Psoas muscle (tissue), 8 donors: ENCODE measurements around the gene CIAO2B. TPM values are rescaled to one million over a fixed set of nuclear protein-coding genes. Genes with fewer than 3 reads are reported as not detected.
"Not testable (repeated sequence)": the region's sequence is repeated elsewhere in the genome, so short reads cannot be mapped to it uniquely, and the experiment has no call there.

Experiments used
- ATAC-seq, 4 donors: fragments of 200-7000 bp; cut with Tn5 transposase; one replicate each; pipeline ENCODE4 v1.9.1; 2020; ENCODE audit warnings: moderate library complexity in 3 of 4, mild to moderate bottlenecking in 2 of 4
- DNase-seq, 2 donors: peaks; one replicate each; pipeline ENCODE4 v3.0.0-alpha.2; 2020
- H3K27ac ChIP-seq: fragments of 200-600 bp; one replicate; pipeline ENCODE4 v1.8.0; 2022
- H3K27me3 ChIP-seq, 3 donors: fragments of 200-600 bp in 1 of 3; one replicate each; pipeline versions ENCODE4 v1.6.1 to v1.8.0; 2013 to 2022; ENCODE audit warnings: low read length in 2 of 3, mild to moderate bottlenecking in 2 of 3, moderate library complexity in 1 of 3; ENCODE audit not compliant: insufficient read depth in 3 of 3
- H3K36me3 ChIP-seq, 2 donors: fragments of 200-600 bp in 1 of 2; one replicate each; pipeline versions ENCODE4 v1.6.1 to v1.8.0; 2013 to 2022; ENCODE audit warnings: low read depth in 1 of 2, mild to moderate bottlenecking in 1 of 2, moderate library complexity in 1 of 2; ENCODE audit not compliant: insufficient read depth in 1 of 2
- H3K4me1 ChIP-seq: fragments of 200-600 bp; one replicate; pipeline ENCODE4 v1.8.0; 2022
- H3K4me3 ChIP-seq: fragments of 200-600 bp; one replicate; pipeline ENCODE4 v1.8.0; 2022; ENCODE audit warnings: mild to moderate bottlenecking
- H3K9me3 ChIP-seq: fragments of 200-600 bp; one replicate; pipeline ENCODE4 v1.8.0; 2022
- CTCF ChIP-seq: fragments of 200-600 bp; IDR thresholded peaks from one replicate; pipeline ENCODE4 v1.8.0; 2022; ENCODE audit warnings: antibody characterized with exemption
- WGBS, 3 donors: extraction: QIAGEN DNeasy Blood & Tissue Kit; methylation state at CpG; one replicate each; pipeline versions ENCODE4 v1.1.6 to v1.1.7; 2013; 5-methylcytosine and 5-hydroxymethylcytosine counted together
- intact Hi-C, 2 donors: fragments of 100-400 bp; cut with DNase I; formaldehyde crosslinking; loops; one replicate each; pipeline versions ENCODE4 v1.11.0 to v1.14.2; 2022
- polyA plus RNA-seq, 3 donors: library from polyadenylated mRNA; stranded (reverse); fragments of 200-250 nt; gene quantifications; one replicate each; pipeline ENCODE4 v1.2.3, GENCODE V29; 2013
- total RNA-seq, 4 donors: library from RNA; stranded (reverse); fragmentation: NEBNext Ultra II Directional in 2 of 4; extraction: Animal tissue kit (Norgen Biotek cat#: 25700) in 2 of 4; gene quantifications; one replicate each; pipeline versions ENCODE4 v1.2.1 to v1.2.4, GENCODE V29; 2021 to 2023
- donor health status: healthy with polysubstance abuse.
- donor health status: DM: no; HTN: no; CAD: no; lungs with moderate emphysema.
- donor health status: Bipolar disorder and iron deficiency.
- donor health status: healthy.
- donor health status: DM: yes; HTN: yes; CAD: no.
- donor health status: DM: no; HTN: no; CAD: no.
- donor health status: DM: no; HTN: no; CAD: no.
- donor health status: DM: yes; HTN: yes; CAD: no.

CIAO2B gene
- total and polyA plus RNA-seq, 7 donors = 145 to 818 (median 346) TPM

- WGBS, 3 donors = 78 to 84% (median 80%) methylated on average over 7 of the region's 7 CpGs
- Histone ChIP-seq H3K27ac (no peak overlapping the region), H3K4me3 (no peak overlapping the region), H3K27me3 (no peaks in the 10 kb centered on the region), H3K36me3 (peaks cover 0 to 44% of the 10 kb centered on the region in 2 donors), H3K9me3 (no peaks in the 10 kb centered on the region), H3K4me1 (peaks cover 13% of the 10 kb centered on the region)
- peak in 1 of 2 donors; percentile 11 for DNase-seq
- TF ChIP-seq CTCF = no peak
- intact Hi-C loops = loop anchor here in 1 of 2 donors (10.0 kb wide), 1 partner anchor 64 kb away; no protein-coding TSS in a partner anchor
- no peak for ATAC-seq
These were observed 24.9 kb upstream of the CIAO2B start for GRCh38 chr16:66958857-66959703.

GRCh38 chr16:66956154-66956457, 21.9 kb upstream of the CIAO2B start:
- peaks cover 25% of the 10 kb centered on the region for H3K4me1 ChIP-seq
- not testable (repeated sequence) for DNase-seq, H3K4me3 ChIP-seq, H3K9me3 ChIP-seq, ATAC-seq, H3K27me3 ChIP-seq, H3K27ac ChIP-seq
- WGBS, 3 donors = 80 to 91% (median 82%) methylated on average over 1 of the region's 1 CpG
- H3K36me3 ChIP-seq = peaks cover 0 to 14% of the 10 kb centered on the region in 2 donors
- intact Hi-C loops = loop anchor here in 1 of 2 donors (10.0 kb wide), 1 partner anchor 61 kb away; no protein-coding TSS in a partner anchor

GRCh38 chr16:66955363-66956153, 21.4 kb upstream of the CIAO2B start:
- H3K27ac ChIP-seq, H3K36me3 ChIP-seq, DNase-seq, H3K4me3 ChIP-seq, H3K27me3 ChIP-seq, H3K9me3 ChIP-seq, ATAC-seq: not testable (repeated sequence)
- WGBS, 3 donors = 79 to 87% (median 82%) methylated on average over 17 of the region's 17 CpGs
- peaks cover 25% of the 10 kb centered on the region for H3K4me1 ChIP-seq
- intact Hi-C loops = loop anchor here in 1 of 2 donors (10.0 kb wide), 1 partner anchor 61 kb away; no protein-coding TSS in a partner anchor

GRCh38 chr16:66954097-66954659, 20.0 kb upstream of the CIAO2B start:
- Histone ChIP-seq H3K4me3 (peak overlapping the region; percentile 1), H3K27me3 (no peaks in the 10 kb centered on the region), H3K36me3 (peaks cover 0 to 6% of the 10 kb centered on the region in 2 donors), H3K4me1 (peaks cover 19% of the 10 kb centered on the region), H3K9me3 (peaks cover 8% of the 10 kb centered on the region), H3K27ac (peak overlapping the region; percentile 91)
- ATAC-seq = peak; percentile 62 to 79 (median 64)
- WGBS, 3 donors = 10 to 31% (median 19%) methylated on average over 8 of the region's 8 CpGs
- TF ChIP-seq CTCF = peak; percentile 83
- DNase-seq = peak; percentile 77 to 82
- intact Hi-C loops = loop anchor here in 1 of 2 donors (10.0 kb wide), 1 partner anchor 59 kb away; no protein-coding TSS in a partner anchor

GRCh38 chr16:66953462-66954096, 19.4 kb upstream of the CIAO2B start:
- peak overlapping the region; percentile 1 for H3K4me3 ChIP-seq
- H3K4me1 ChIP-seq = peaks cover 13% of the 10 kb centered on the region
- peaks cover 0 to 6% of the 10 kb centered on the region in 2 donors for H3K36me3 ChIP-seq
- ATAC-seq (peak in 3 of 4 donors; percentile 22 to 66 (median 26)), DNase-seq (no peak)
- H3K27me3 ChIP-seq = no peaks in the 10 kb centered on the region
- 66 to 82% (median 66%) methylated on average over 10 of the region's 10 CpGs for WGBS, 3 donors
- intact Hi-C loops = loop anchor here in 1 of 2 donors (10.0 kb wide), 1 partner anchor 59 kb away; no protein-coding TSS in a partner anchor
- H3K9me3 ChIP-seq = peaks cover 8% of the 10 kb centered on the region
- TF ChIP-seq CTCF = no peak
- peak overlapping the region; percentile 91 for H3K27ac ChIP-seq
